Neutrophil (primary cell): ENCODE data around the gene ARF4.

Source experiments
- H3K27ac ChIP-seq: fragments of 200-600 bp; sonication (generic); 2 replicates; pipeline ENCODE4 v1.5.1; 2016; ENCODE audit warnings: mild to moderate bottlenecking, moderate library complexity
- H3K27me3 ChIP-seq: fragments of 200-600 bp; sonication (generic); 2 replicates; pipeline ENCODE4 v1.6.0; 2016; ENCODE audit warnings: mild to moderate bottlenecking
- H3K36me3 ChIP-seq: fragments of 200-600 bp; sonication (generic); 2 replicates; pipeline ENCODE4 v1.5.1; 2017
- H3K4me1 ChIP-seq, 2 experiments: fragments of 200-600 bp in 1 of 2; sonication (generic) in 1 of 2; 1 replicate in 1 of 2; 2 replicates in 1 of 2; pipeline versions ENCODE4 v1.5.1 to v1.6.1; 2013 to 2016; ENCODE audit warnings: low read depth in 1 of 2, low read length in 1 of 2, mild to moderate bottlenecking in 1 of 2, moderate library complexity in 1 of 2; ENCODE audit not compliant: control insufficient read depth in 1 of 2, insufficient read depth in 1 of 2
- H3K4me3 ChIP-seq, 2 experiments: fragments of 200-600 bp in 1 of 2; sonication (generic) in 1 of 2; 1 replicate in 1 of 2; 2 replicates in 1 of 2; pipeline ENCODE4 v1.5.1; 2013 to 2016; ENCODE audit warnings: low read depth in 1 of 2, low read length in 1 of 2, mild to moderate bottlenecking in 1 of 2, moderate library complexity in 1 of 2
- H3K9me3 ChIP-seq: fragments of 200-600 bp; sonication (generic); 2 replicates; pipeline ENCODE4 v1.5.1; 2016
- TF ChIP-seq, protein P1 (sequence below): fragments of 200-600 bp; sonication (generic); IDR thresholded peaks from 2 replicates; pipeline ENCODE4 v1.5.1; 2016; ENCODE audit warnings: antibody characterized with exemption

Gene ARF4

DNA sequence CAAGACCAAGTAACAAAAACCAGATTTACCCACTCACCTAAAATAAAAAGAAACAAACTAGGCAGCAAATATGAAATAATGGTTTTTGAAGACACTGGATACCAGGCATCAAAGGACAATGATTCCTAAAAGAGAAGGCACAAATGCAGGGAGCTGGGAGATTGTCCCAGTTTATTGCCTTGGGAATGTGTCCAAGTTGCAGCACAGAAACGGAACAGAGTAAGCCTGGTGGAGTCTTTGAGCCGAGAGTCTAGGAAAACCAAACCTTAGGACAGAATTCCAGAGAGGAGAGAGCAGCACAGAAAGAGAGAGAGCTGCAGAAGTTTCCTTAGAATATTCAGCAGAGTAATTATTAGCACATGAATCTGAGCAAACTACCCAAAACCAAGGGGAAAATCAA, 7.8 kb upstream of the ARF4 start:
- TF ChIP-seq, protein P1, sequence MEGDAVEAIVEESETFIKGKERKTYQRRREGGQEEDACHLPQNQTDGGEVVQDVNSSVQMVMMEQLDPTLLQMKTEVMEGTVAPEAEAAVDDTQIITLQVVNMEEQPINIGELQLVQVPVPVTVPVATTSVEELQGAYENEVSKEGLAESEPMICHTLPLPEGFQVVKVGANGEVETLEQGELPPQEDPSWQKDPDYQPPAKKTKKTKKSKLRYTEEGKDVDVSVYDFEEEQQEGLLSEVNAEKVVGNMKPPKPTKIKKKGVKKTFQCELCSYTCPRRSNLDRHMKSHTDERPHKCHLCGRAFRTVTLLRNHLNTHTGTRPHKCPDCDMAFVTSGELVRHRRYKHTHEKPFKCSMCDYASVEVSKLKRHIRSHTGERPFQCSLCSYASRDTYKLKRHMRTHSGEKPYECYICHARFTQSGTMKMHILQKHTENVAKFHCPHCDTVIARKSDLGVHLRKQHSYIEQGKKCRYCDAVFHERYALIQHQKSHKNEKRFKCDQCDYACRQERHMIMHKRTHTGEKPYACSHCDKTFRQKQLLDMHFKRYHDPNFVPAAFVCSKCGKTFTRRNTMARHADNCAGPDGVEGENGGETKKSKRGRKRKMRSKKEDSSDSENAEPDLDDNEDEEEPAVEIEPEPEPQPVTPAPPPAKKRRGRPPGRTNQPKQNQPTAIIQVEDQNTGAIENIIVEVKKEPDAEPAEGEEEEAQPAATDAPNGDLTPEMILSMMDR = no peak

DNA sequence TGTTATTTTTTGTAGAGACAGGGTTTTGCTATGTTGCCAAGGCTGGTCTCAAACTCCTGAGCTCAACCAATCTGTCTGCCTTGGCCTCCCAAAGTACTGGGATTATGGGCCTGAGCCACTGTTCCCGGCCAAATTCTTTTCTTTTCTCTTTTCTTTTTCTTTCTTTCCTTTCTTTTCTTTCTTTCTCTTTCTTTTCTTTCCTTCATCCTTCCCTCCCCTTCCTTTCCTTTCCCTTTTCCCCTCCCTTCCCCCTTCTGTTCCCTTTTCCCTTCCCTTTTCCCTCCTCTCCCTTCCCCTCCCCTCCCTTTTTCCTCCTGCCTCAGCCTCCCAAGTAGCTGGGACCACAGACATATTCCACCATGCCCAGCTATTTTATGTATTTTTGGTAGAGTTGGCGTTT, 3.1 kb upstream of the ARF4 start:
- H3K27me3 ChIP-seq = no peaks in the 10 kb centered on the region
- no peak overlapping the region for H3K27ac ChIP-seq
- H3K9me3 ChIP-seq = no peaks in the 10 kb centered on the region
- no peaks in the 10 kb centered on the region for H3K36me3 ChIP-seq
- TF ChIP-seq, protein P1 = no peak
- H3K4me3 ChIP-seq = no peak overlapping the region
- peaks cover 22 to 25% of the 10 kb centered on the region in 2 experiments for H3K4me1 ChIP-seq

More for the DNA sequence above, 7.8 kb upstream of the ARF4 start:
- H3K4me1 ChIP-seq = no peaks in the 10 kb centered on the region
- no peak overlapping the region for H3K4me3 ChIP-seq
- H3K36me3 ChIP-seq = no peaks in the 10 kb centered on the region
- no peak overlapping the region for H3K27ac ChIP-seq
- H3K27me3 ChIP-seq = no peaks in the 10 kb centered on the region
- no peaks in the 10 kb centered on the region for H3K9me3 ChIP-seq

DNA sequence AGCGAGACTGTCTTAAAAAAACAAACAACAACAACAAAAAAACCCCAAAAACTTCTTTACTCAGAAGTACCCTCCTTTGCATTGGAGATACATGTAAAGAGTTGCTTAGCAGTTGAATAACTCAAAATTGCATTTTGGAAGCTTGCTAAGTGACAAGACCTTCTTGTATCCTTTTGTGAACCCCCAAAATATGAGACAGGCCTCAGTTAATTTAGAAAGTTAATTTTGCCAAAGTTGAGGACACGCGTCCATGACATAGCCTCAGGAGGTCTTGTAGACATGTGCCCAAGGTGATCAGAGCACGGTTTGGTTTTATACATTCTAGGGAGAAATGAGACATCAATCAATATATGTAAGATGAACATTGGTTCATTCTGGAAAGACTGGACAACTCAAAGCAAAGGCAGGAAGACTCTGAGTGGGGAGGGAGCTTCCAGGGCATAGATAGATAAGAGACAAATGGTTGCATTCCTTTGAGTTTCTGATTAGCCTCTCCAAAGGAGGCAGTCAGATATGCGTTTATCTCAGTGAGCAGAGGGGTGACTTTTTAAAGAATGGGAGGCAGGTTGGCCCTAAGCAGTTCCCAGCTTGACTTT, 1.7 kb upstream of the ARF4 start:
- TF ChIP-seq, protein P1 = no peak
- peaks cover 31 to 34% of the 10 kb centered on the region in 2 experiments for H3K4me1 ChIP-seq
- H3K9me3 ChIP-seq = no peaks in the 10 kb centered on the region
- H3K36me3 ChIP-seq = no peaks in the 10 kb centered on the region
- no peaks in the 10 kb centered on the region for H3K27me3 ChIP-seq
- H3K4me3 ChIP-seq = peak overlapping the region in 1 of 2 experiments; percentile 96
- peak overlapping the region; percentile 94 for H3K27ac ChIP-seq

DNA sequence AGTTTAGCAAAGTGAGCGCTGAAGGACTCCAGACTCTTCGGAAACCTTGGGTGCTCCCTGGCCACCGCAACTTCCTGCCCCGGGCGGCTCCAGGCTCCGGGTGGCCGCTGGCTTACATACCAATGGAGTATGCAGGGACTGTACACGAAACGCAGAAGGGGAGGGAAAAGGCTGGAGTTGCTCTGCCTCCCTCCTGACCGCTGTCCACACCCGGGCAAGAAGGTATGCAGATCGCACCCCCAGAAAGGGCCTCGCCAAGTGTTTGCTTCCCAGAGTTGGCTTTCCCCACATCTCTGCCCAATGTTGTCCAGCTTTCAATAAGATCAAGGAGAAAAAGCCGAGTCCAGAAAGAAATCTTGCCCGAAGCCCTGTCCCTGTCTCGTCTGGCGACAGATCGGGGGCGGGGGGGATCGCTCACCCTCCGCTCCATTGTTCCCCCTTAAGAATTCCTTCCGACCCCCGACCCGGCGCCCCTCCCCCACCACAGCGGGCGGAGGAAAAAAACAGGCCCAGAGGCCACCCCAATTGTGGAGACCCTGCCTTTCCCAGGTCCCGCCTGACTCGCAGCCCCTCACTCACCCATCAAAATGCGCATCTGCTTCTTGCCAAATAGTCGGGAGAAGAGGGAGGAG, 533 bp downstream of the ARF4 start:
- Histone ChIP-seq H3K27me3 (no peaks in the 10 kb centered on the region), H3K4me1 (peaks cover 31 to 34% of the 10 kb centered on the region in 2 experiments), H3K4me3 (peak overlapping the region; percentile 78 to 96), H3K36me3 (no peaks in the 10 kb centered on the region), H3K9me3 (no peaks in the 10 kb centered on the region), H3K27ac (peak overlapping the region; percentile 94)
- TF ChIP-seq, protein P1 = no peak

DNA sequence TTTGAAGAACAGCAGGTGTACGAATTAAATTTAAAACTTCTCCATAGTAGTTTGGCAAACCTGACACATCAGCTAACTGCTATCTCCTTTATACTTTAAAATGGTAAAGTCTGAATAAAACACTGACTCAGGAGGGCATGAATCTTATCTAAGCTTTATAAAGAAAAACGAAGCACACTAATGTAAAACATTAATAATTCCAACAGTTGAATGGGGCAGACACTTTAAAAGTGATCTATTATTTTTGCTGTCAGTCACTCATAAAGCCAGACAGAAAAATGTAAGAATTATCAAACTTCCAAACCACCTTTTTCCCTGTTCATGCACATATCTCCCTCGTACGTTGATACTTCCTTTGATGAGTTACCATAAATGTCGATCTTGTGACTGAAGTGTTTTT, 2.6 kb downstream of the ARF4 start:
- H3K36me3 ChIP-seq = no peaks in the 10 kb centered on the region
- H3K27ac ChIP-seq = peak overlapping the region; percentile 94
- H3K9me3 ChIP-seq = no peaks in the 10 kb centered on the region
- no peak overlapping the region for H3K4me3 ChIP-seq
- peaks cover 31 to 34% of the 10 kb centered on the region in 2 experiments for H3K4me1 ChIP-seq
- TF ChIP-seq, protein P1 = no peak
- H3K27me3 ChIP-seq = no peaks in the 10 kb centered on the region
